ENCODE data around the gene CFAP99.

Gene CFAP99

GRCh38 chr4:2432004-2432403 lies 13.2 kb downstream of the CFAP99 start:
- no peak for FAIRE-seq

- FAIRE-seq = no peak
Observed at GRCh38 chr4:2432991-2433530, 14.3 kb downstream of the CFAP99 start.

GRCh38 chr4:2433609-2434350 lies 15.0 kb downstream of the CFAP99 start:
- no peak for FAIRE-seq

GRCh38 chr4:2434420-2434819 lies 15.7 kb downstream of the CFAP99 start:
- FAIRE-seq = no peak

DNA sequence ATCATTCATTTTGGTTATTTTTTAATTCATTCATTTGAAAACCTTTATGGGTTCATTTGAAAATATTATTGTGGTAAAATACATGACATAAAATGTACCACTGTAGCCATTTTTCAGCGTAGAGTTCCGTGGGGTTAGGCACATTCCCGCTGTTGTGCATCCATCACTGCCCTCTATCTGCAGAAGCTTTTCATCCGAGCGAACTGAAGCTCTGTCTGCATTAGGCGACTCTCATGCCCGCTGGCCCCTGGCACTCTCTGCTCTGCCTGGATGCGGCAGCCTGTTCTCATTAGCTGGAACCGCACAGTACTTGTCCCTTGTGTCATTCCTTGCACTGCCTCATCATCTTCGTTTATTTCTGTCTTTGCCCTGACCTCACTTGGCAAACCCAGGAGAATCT lies 17.5 kb downstream of the CFAP99 start:
- no peak for FAIRE-seq

DNA sequence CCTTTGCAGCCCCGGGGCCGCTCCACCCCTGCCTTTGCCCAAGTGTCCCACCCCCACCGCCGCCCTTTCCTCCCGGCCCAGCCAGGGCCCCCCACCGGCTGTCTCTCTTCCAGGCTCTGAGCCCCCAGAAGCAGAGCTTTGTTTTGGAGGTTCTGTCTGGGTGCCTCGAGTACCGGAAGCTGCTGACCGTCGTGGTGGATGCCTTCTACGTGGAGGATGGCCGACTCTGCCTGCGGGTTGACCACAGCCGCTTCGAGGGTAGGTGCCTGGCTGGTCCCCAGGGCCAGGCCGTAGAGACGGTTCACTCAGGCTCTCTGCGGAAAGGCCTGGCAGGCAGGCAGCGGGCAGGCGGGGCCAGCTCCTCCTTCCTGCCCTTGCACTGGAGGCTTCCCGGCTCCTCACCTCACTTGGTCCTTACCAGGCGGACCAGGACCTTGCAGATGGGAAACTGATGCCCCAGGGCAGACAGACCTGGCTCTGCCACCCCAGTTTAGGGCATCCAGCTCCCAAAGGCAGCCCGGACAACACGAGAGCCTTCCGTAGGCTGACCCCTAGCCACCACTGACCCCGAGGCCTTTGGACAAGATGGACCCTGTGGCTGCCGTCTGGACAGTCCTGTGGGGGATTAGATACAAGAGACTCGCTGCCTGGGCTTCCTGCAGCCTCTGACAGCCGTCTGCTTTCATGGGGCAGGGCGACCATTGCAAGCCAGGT lies 18.2 kb downstream of the CFAP99 start:
- no peak for FAIRE-seq

DNA sequence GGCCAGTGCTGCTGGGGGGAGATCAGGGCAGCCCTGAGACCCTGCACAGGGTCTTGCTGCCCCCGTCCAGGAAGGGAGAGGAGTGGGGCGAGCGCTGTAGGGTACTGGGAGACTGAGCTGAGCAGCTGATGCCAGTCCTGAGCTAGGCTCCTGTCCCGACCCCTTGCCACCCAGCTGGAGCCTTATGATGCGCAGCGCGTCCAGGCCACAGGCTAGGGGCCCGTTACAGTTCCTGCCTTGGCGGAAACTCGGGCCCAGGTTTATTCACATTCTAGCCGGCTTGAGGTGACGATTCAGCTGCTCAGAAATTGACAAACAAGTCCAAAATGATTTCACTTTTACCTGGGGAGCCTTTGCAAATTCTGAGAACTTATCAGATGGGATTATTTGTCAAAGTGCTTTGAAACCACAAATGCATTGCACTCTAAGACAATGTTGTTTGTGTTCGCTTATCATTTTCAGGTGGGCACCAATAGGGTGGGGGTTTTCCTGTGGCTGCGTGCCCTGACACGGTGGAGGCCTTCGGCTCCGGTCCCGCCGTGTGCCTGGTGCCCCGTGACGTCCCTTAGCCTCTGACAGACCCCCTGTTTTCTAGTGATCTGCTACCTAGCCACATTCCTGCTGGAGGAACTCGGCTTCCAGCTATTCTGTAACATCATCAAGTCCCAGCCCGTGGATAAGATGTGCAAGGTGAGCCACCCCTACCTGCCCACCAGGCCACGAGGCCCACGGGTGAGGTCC lies 18.9 kb downstream of the CFAP99 start:
- FAIRE-seq = no peak

GRCh38 chr4:2438822-2439718 lies 20.3 kb downstream of the CFAP99 start:
- no peak for FAIRE-seq

DNA sequence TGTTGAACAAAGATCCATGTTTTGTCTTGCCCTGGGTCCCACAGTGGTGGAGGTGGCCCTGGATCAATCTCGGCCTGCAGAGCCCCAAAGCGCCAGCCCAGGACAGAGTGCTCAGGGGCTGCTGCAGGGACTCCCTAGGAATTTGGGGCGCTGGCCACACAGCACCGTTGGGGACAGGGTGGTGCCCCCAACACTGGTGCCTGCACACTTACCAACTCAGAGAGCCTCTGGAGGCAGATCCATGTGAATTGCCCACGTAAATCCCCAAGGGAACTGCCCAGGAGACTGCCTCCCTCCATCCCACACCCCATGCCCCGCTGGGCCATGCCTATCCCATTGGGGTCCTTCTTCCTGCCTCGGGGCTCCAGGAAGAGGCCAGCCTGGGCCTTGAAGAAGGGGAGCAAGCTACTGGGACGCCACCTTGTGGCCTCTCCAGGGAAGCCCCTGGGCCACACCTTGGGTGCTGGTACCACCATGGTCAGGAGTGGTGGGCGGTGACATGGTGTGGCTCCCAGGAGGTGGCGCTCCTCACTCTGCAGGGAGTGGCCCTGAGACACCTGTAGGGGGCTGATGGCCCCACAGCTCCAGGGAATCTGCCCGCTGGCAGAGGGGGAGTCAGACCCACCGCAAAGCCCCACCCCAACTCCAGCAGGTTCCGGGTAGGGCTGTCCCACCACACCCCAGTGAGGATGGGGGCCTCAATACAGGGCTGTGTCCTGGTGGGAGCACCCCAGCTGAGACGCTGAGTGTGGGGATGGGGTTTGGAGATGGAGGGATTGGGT lies 22.8 kb downstream of the CFAP99 start:
- no peak for FAIRE-seq

DNA sequence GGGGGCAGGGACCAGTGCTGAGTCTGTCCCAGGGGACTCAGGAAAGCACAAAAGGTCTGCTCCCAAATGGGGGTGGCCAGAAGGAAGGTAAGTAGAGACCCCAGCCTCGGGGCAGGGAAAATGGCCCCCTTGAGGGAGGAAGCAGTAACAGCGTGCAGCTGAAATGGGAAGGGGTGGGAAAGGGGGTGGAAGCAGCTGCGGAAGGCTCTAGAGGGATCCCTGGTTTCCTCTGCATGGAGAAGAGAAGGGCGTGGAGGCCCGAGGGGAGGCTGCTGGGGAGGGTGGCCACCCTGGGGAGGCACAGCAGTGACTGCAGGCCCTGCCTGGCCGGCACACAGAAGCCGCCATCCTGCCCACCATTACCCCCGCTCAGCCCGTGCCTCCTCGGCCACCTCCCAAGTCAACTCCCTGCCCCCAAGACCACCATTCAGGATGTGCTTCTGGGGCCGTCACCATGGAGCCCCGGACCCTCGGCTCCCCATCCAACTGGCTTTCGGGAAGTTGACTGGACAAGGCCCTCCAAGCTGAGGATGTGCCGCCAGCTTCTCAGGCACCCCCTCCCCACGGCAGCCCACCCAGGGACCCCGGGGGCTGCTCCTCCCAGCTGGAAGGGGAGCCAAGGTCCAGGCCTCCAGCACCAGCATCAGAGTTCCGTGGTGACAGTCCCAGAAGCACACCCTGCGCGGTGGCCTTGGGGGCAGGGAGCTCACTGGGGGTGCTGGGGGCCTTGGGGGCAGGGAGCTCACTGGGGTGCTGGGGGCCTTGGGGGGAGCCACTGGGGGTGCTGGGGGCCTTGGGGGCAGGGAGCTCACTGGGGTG lies 23.6 kb downstream of the CFAP99 start:
- no peak for FAIRE-seq

- FAIRE-seq = no peak
Observed at GRCh38 chr4:2443061-2443730, 24.4 kb downstream of the CFAP99 start.

- no peak for FAIRE-seq
Observed at GRCh38 chr4:2443956-2444740, 25.4 kb downstream of the CFAP99 start.

GRCh38 chr4:2445130-2445529 lies 26.4 kb downstream of the CFAP99 start:
- no peak for FAIRE-seq

GRCh38 chr4:2445571-2445970 lies 26.8 kb downstream of the CFAP99 start:
- no peak for FAIRE-seq

DNA sequence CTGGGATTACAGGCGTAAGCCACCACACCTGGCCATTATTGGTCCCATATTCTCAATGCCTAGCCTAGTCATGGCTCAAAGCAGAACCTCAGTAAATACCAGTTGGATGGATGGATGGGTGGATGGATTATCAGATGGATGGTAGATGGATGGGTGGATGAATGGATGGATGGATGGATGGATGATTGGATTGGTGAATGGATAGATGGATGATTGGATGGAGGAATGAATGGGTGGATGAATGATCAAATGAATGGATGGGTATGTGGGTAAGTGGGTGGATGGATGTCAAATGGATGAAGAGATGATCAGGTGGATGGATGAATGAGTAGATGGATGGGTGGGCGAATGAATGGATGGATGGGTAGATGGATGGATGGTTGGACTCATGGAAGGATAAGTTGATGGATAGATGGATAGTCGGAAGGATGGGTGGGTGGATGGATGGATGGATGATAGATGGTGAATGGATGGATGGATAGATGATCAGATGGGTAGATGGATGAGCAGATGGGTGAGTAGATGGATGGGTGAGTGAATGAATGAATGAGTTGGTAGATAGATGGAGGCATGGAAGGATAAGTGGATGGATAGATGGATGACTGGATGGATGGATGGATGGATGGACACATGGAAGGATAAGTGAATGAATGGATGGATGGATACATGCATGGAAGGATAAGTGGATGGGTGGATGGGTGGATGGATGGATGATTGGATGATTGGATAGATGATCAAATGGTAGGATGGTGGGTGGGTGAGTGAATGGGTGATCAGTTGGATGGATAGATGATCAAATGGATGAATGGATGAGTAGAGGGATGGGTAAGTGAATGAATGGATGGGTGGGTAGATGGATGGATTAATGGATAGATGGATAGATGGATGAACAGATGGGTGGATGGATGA lies 28.2 kb downstream of the CFAP99 start:
- FAIRE-seq = no peak

- no peak for FAIRE-seq
Observed at GRCh38 chr4:2448589-2448988, 29.8 kb downstream of the CFAP99 start.

- no peak for FAIRE-seq
Observed at GRCh38 chr4:2449051-2449450, 30.3 kb downstream of the CFAP99 start.

All from A204.1 (cell line).